Germinal center (tissue), 1 donor: ENCODE data around the gene KRTAP5-8.
"Not testable (repeated sequence)": the region's sequence is repeated elsewhere in the genome, so short reads cannot be mapped to it uniquely, and the experiment has no call there.

Experiments
- DNase-seq: peaks from one replicate; pipeline ENCODE4 v3.0.0; 2012; ENCODE audit warnings: mixed read lengths, low spot score

The KRTAP5-8 gene

GRCh38 chr11:71574418-71574817 is 36.6 kb downstream of the KRTAP5-8 start:
- no peak for DNase-seq

GRCh38 chr11:71575723-71576424 is 38.0 kb downstream of the KRTAP5-8 start:
- no peak for DNase-seq

GRCh38 chr11:71576688-71577465 is 39.1 kb downstream of the KRTAP5-8 start:
- not testable (repeated sequence) for DNase-seq

GRCh38 chr11:71577469-71578004 is 39.7 kb downstream of the KRTAP5-8 start:
- DNase-seq: no peak

GRCh38 chr11:71579513-71579912 is 41.7 kb downstream of the KRTAP5-8 start:
- not testable (repeated sequence) for DNase-seq

- DNase-seq: peak; percentile 48
Measured at GRCh38 chr11:71580057-71581003, 42.5 kb downstream of the KRTAP5-8 start.

GRCh38 chr11:71581826-71582225 is 44.0 kb downstream of the KRTAP5-8 start:
- DNase-seq: no peak

GRCh38 chr11:71582309-71582895 is 44.6 kb downstream of the KRTAP5-8 start, which contains the start of gene KRTAP5-11:
TSS of gene KRTAP5-11 (minus strand) at chr11:71582875. CDS start at chr11:71582837, 38 bp downstream.
- no peak for DNase-seq

GRCh38 chr11:71582969-71583368 is 45.1 kb downstream of the KRTAP5-8 start:
- DNase-seq: not testable (repeated sequence)

- DNase-seq: not testable (repeated sequence)
Measured at GRCh38 chr11:71585673-71586072, 47.8 kb downstream of the KRTAP5-8 start.

GRCh38 chr11:71588314-71588713 is 50.5 kb downstream of the KRTAP5-8 start:
- not testable (repeated sequence) for DNase-seq
